Left ventricle myocardium inferior (tissue), 1 donor: ENCODE measurements around the gene RXRA. TPM values are rescaled to one million over a fixed set of nuclear protein-coding genes. Genes with fewer than 3 reads are reported as not detected.
A peak's percentile ranks its signal among the peaks of the same experiment; 100 is the strongest.

ENCODE experiments used
- DNase-seq: peaks from one replicate; pipeline ENCODE4 v3.0.0-alpha.2; 2020
- H3K27ac ChIP-seq: fragments of 200-600 bp; replicated peaks from 2 replicates; pipeline ENCODE4 v1.8.0; 2021
- H3K27me3 ChIP-seq: fragments of 200-600 bp; 2 replicates; pipeline ENCODE4 v1.8.0; 2021; ENCODE audit warnings: low read depth
- H3K36me3 ChIP-seq: fragments of 200-600 bp; 2 replicates; pipeline ENCODE4 v1.8.0; 2021
- H3K4me1 ChIP-seq: fragments of 200-600 bp; 2 replicates; pipeline ENCODE4 v1.8.0; 2021
- H3K4me3 ChIP-seq: fragments of 200-600 bp; 2 replicates; pipeline ENCODE4 v1.8.0; 2021; ENCODE audit warnings: mild to moderate bottlenecking, moderate library complexity
- H3K9me3 ChIP-seq: fragments of 200-600 bp; replicated peaks from 2 replicates; pipeline ENCODE4 v1.8.0; 2021
- intact Hi-C: fragments of 100-400 bp; cut with micrococcal nuclease; formaldehyde crosslinking; loops from one replicate; pipeline ENCODE4 v1.11.0; 2022
- total RNA-seq: library from RNA; stranded (reverse); fragmentation: NEBNext Ultra II Directional; extraction: Animal tissue kit (Norgen Biotek cat#: 25700); gene quantifications from one replicate; pipeline ENCODE4 v1.2.1, GENCODE V29; 2021
- TF ChIP-seq, protein P1 (sequence below): fragments of 200-600 bp; IDR thresholded peaks from 2 replicates; pipeline ENCODE4 v1.8.0; 2021; ENCODE audit warnings: antibody characterized with exemption, mild to moderate bottlenecking, borderline replicate concordance
- donor health status: DM: no; HTN: yes; CAD: no; lungs with severe emphysema.

The RXRA gene
- total RNA-seq, 1 donor from 2014 or later = 57.1 TPM

DNA sequence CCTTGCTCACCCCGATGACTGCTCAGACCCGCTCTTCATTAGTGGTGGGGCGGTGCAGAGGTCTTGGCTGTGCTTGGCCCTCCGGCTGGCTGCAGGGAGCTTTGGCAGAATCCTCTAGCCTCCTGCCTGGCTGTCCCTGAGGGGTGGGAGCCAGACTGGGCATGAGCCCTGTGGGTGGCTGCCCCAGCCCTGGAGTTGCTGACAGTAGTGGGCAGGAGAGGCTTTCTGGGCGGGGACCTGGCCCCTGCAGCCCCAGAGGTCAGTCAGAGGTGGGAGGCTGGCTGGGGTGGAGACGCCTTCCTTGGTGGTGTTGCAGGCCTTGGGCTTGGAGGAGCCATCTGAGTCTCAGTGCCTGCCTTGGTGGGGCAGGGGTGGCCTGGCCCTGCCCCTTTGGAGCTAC is 146.0 kb downstream of the RXRA start:
- intact Hi-C loops = no loop called here
- Histone ChIP-seq H3K27me3 (no peaks in the 10 kb centered on the region), H3K9me3 (no peaks in the 10 kb centered on the region), H3K4me1 (peaks cover 55% of the 10 kb centered on the region), H3K36me3 (no peaks in the 10 kb centered on the region), H3K4me3 (no peak overlapping the region), H3K27ac (no peak overlapping the region)
- no peak for DNase-seq
- TF ChIP-seq, protein P1, sequence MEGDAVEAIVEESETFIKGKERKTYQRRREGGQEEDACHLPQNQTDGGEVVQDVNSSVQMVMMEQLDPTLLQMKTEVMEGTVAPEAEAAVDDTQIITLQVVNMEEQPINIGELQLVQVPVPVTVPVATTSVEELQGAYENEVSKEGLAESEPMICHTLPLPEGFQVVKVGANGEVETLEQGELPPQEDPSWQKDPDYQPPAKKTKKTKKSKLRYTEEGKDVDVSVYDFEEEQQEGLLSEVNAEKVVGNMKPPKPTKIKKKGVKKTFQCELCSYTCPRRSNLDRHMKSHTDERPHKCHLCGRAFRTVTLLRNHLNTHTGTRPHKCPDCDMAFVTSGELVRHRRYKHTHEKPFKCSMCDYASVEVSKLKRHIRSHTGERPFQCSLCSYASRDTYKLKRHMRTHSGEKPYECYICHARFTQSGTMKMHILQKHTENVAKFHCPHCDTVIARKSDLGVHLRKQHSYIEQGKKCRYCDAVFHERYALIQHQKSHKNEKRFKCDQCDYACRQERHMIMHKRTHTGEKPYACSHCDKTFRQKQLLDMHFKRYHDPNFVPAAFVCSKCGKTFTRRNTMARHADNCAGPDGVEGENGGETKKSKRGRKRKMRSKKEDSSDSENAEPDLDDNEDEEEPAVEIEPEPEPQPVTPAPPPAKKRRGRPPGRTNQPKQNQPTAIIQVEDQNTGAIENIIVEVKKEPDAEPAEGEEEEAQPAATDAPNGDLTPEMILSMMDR = no peak

DNA sequence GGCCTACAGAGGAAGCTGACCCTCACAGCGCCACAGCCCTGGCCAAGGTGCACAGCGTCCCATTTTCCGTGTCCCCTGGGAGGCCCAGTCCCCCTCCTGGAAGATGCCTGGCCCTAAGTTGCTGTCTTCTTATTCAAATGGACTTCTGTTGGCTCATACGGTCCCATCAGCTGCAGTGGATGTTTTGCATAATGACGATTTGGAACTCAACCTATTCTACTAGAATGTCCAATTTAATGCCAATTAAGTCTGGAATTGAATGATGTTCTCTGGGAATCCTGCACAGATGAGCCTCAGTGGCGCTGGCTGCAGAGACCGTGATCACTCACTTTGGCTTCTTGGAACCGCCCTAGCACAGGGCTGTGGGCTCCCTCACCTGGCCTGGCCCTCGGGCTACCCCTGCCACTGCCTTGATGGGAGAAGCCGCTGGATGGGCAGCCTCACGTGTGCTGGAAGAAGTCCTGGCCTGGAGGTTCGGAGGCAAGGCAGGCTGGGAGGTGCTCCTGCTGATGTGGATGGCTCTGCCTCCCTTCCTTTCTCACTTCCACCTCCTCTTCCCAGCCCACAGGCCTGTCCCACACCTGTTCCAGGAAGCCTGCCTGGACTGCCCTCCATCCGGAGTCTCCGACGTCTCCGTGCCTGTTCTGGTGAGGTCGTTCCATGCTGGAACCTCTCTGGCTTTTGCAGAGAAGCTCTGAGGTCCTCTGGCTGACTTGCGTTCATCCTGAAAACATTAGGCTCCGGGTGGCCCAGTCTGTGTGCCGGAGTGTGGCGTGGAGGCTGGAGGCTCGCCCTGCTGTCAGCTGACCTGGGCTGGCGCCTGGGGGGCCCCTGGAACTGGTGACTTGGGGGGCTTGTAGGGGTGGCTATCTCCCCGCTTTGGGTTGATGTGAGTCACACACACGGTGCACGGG is 147.1 kb downstream of the RXRA start:
- H3K36me3 ChIP-seq = no peaks in the 10 kb centered on the region
- no peak overlapping the region for H3K4me3 ChIP-seq
- H3K27me3 ChIP-seq = no peaks in the 10 kb centered on the region
- intact Hi-C loops = no loop called here
- TF ChIP-seq, protein P1 = no peak
- H3K4me1 ChIP-seq = peaks cover 53% of the 10 kb centered on the region
- peak; percentile 47 for DNase-seq
- H3K27ac ChIP-seq = peak overlapping the region; percentile 82
- H3K9me3 ChIP-seq = no peaks in the 10 kb centered on the region

DNA sequence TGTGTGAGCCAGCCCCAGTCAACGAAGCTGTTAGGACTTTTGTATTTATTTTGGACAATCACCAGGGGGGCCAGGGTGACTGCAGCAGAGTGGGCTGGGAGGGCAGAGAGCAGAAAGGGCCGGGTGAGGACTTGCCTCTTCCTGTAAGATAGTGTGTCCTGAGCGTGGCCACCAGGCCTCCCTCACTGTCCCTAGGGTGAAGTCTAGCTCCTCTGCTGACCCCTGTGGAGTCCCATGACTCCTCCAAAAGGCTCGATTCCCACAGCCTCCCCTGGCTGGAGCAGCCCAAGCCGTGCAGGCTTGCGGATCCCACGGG is 147.8 kb downstream of the RXRA start:
- Histone ChIP-seq H3K4me3 (peak overlapping the region; percentile 19), H3K36me3 (no peaks in the 10 kb centered on the region), H3K4me1 (peaks cover 47% of the 10 kb centered on the region), H3K9me3 (no peaks in the 10 kb centered on the region), H3K27ac (peak overlapping the region; percentile 82), H3K27me3 (no peaks in the 10 kb centered on the region)
- intact Hi-C loops = no loop called here
- TF ChIP-seq, protein P1 = no peak
- peak; percentile 60 for DNase-seq

DNA sequence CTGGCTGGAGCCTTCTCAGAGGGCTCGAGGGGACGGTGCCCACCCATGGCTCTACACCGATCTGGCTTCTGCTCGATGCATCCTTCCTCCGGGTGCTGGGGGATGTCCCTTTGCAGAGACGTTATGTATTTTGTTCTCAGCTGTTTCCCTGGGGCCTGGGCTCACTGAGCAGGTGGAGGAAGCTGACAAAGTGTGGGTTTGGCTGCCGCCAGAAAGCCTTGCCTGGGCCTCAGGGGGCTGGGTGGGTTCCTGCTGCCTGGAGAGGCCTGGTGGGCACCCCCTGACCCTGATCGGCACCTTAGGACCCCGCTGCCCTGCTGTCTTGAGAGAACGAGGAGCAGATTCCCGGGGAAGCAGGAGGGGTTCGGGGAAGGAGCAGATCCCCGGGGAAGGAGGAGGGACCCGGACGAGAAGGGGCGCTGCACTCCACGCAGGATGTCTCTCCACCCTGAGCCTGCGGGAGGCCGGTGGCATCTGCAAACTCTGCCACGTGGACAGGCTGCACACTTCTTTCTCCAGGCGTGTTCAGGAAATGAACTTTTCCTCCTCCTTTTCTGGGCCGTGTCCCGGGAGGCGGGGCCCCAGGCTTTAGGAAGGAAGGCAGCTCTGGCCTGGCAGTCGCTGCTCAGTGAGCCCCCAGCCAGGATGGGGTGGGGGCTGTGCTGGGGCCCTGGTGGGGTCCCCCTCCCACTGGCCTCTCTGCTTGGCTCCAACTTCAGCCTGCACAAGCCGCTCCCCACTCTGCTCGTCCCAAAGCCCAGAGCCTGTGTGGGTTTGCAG is 148.9 kb downstream of the RXRA start:
- Histone ChIP-seq H3K27me3 (no peaks in the 10 kb centered on the region), H3K4me1 (peaks cover 41% of the 10 kb centered on the region), H3K27ac (peak overlapping the region; percentile 82), H3K36me3 (no peaks in the 10 kb centered on the region), H3K9me3 (no peaks in the 10 kb centered on the region), H3K4me3 (peak overlapping the region; percentile 19)
- TF ChIP-seq, protein P1 = peak; percentile 8
- intact Hi-C loops = no loop called here
- peak; percentile 85 for DNase-seq

DNA sequence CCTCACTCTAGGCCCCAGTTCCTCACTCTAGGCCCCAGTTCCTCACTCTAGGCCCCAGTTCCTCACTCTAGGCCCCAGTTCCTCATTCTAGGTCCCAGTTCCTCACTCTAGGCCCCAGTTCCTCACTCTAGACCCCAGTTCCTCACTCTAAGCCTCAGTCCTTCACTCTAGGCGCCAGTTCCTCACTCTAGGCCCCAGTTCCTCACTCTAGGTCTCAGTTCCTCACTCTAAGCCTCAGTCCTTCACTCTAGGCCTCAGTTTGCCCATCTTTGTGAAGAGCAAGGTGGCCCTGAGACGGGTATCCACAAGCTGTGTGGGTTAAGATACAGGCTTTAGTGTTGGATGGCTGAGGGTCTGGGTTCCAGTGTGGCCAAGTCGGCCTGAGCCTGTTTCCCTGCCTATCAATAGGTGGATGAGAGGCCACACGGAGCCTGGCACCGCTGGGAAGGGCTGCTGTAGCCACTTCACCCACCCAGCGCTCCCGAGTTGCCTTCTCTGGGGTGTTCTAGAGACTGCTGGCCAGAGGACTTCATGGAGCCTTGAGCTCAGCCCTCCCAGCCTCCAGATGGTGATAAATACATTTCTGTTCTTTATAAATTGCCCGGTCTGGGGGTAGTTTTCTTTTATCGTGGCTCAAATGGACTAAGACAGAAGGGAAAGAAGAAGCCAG is 150.2 kb downstream of the RXRA start:
- TF ChIP-seq, protein P1 = no peak
- Histone ChIP-seq H3K9me3 (no peaks in the 10 kb centered on the region), H3K27me3 (no peaks in the 10 kb centered on the region), H3K4me1 (peaks cover 41% of the 10 kb centered on the region), H3K36me3 (no peaks in the 10 kb centered on the region), H3K27ac (peak overlapping the region; percentile 14), H3K4me3 (no peak overlapping the region)
- intact Hi-C loops = no loop called here
- DNase-seq = no peak
